ENCODE data around the gene PTH2.

GRCh38 chr19:49413348-49413747, 9.9 kb downstream of the PTH2 start:
- TF ChIP-seq CEBPB (IDR thresholded peaks at IDR 0.05; ENCODE audit: borderline replicate concordance in 1 of 2, low read depth in 2 of 2, low read length in 2 of 2): no peak
- TF ChIP-seq CTCF (IDR thresholded peaks at IDR 0.05 in 2 of 3, conservative IDR thresholded peaks at IDR 0.05 in 1 of 3; ENCODE audit: control insufficient read depth in 2 of 3, extremely low read depth in 1 of 3, insufficient read depth in 1 of 3, low read depth in 3 of 3, low read length in 3 of 3): no peak
- TF ChIP-seq HDGF (IDR thresholded peaks at IDR 0.05): no peak
- TF ChIP-seq RFX5 (IDR thresholded peaks at IDR 0.05; ENCODE audit: low read depth, low read length): no peak

Data from GM12878 (cell line).